HG03097 (cell line): ENCODE data around the gene SULT2A1.
"Not testable (repeated sequence)": the region's sequence is repeated elsewhere in the genome, so short reads cannot be mapped to it uniquely, and the experiment has no call there.

Experiments
- ATAC-seq: cut with Tn5 transposase; IDR thresholded peaks from one replicate; pipeline ENCODE4 v1.9.1; 2021; ENCODE audit not compliant: unreplicated experiment, low FRiP score

Gene SULT2A1

GRCh38 chr19:47886010-47886559 is at the start of gene SULT2A1:
TSS of gene SULT2A1 (minus strand) at chr19:47886315. CDS start at chr19:47886257, 58 bp downstream.
- no peak for ATAC-seq

- ATAC-seq, result not testable (repeated sequence)
Measured at GRCh38 chr19:47928581-47928980, 42.5 kb upstream of the SULT2A1 start.

- not testable (repeated sequence) for ATAC-seq
Measured at GRCh38 chr19:47920107-47920506, 34.0 kb upstream of the SULT2A1 start.

- ATAC-seq, result not testable (repeated sequence)
Measured at GRCh38 chr19:47910191-47910590, 24.1 kb upstream of the SULT2A1 start.

- ATAC-seq, result not testable (repeated sequence)
Measured at GRCh38 chr19:47909350-47909749, 23.2 kb upstream of the SULT2A1 start.

GRCh38 chr19:47901370-47901769 is 15.3 kb upstream of the SULT2A1 start:
- ATAC-seq, result no peak

GRCh38 chr19:47899335-47899734 is 13.2 kb upstream of the SULT2A1 start:
- ATAC-seq, result no peak

- ATAC-seq, result no peak
Measured at GRCh38 chr19:47897861-47898260, 11.7 kb upstream of the SULT2A1 start.

GRCh38 chr19:47896773-47897172 is 10.7 kb upstream of the SULT2A1 start:
- no peak for ATAC-seq

GRCh38 chr19:47896019-47896418 is 9.9 kb upstream of the SULT2A1 start:
- no peak for ATAC-seq

GRCh38 chr19:47895165-47895782 is 9.2 kb upstream of the SULT2A1 start:
- ATAC-seq, result no peak

GRCh38 chr19:47891923-47892666 is 6.0 kb upstream of the SULT2A1 start:
- ATAC-seq, result no peak

- no peak for ATAC-seq
Measured at GRCh38 chr19:47891622-47891922, 5.5 kb upstream of the SULT2A1 start.

GRCh38 chr19:47890865-47891621 is 4.9 kb upstream of the SULT2A1 start:
- no peak for ATAC-seq

- no peak for ATAC-seq
Measured at GRCh38 chr19:47885067-47885463, 1.1 kb downstream of the SULT2A1 start.

- no peak for ATAC-seq
Measured at GRCh38 chr19:47882890-47883289, 3.2 kb downstream of the SULT2A1 start.

GRCh38 chr19:47881757-47882156 is 4.4 kb downstream of the SULT2A1 start:
- no peak for ATAC-seq

GRCh38 chr19:47879385-47879784 is 6.7 kb downstream of the SULT2A1 start:
- not testable (repeated sequence) for ATAC-seq

- no peak for ATAC-seq
Measured at GRCh38 chr19:47878906-47879305, 7.2 kb downstream of the SULT2A1 start.

- no peak for ATAC-seq
Measured at GRCh38 chr19:47865166-47865565, 20.9 kb downstream of the SULT2A1 start.

- no peak for ATAC-seq
Measured at GRCh38 chr19:47863514-47863936, 22.6 kb downstream of the SULT2A1 start.
